Esophagus squamous epithelium (tissue), 5 donors: ENCODE measurements around the gene A3GALT2. TPM values are rescaled to one million over a fixed set of nuclear protein-coding genes. Genes with fewer than 3 reads are reported as not detected.

Experiments used
- DNase-seq: peaks from one replicate; lab custom pipeline; 2025; lab: John Stamatoyannopoulos, UW
- H3K27ac ChIP-seq, 4 donors: fragments of 200-600 bp; sonication (generic); one replicate each; pipeline ENCODE4 v1.5.1; 2016 to 2019; ENCODE audit warnings: mild to moderate bottlenecking in 1 of 4
- H3K27me3 ChIP-seq, 4 donors: fragments of 200-600 bp; sonication (generic); 1 replicate in 3 of 4; 2 replicates in 1 of 4; pipeline versions ENCODE4 v1.5.1 to v1.6.0; 2017 to 2021; ENCODE audit warnings: antibody characterized with exemption in 1 of 4
- H3K36me3 ChIP-seq, 3 donors: fragments of 200-600 bp; sonication (generic); one replicate each; pipeline ENCODE4 v1.5.1; 2016 to 2019
- H3K4me1 ChIP-seq, 3 donors: fragments of 200-600 bp; sonication (generic); one replicate each; pipeline ENCODE4 v1.5.1; 2017 to 2019
- H3K4me3 ChIP-seq, 4 donors: fragments of 200-600 bp; sonication (generic); 1 replicate in 3 of 4; 2 replicates in 1 of 4; pipeline ENCODE4 v1.5.1; 2016 to 2019; ENCODE audit warnings: mild to moderate bottlenecking in 2 of 4, moderate library complexity in 1 of 4
- H3K9me3 ChIP-seq, 3 donors: fragments of 200-600 bp; sonication (generic); one replicate each; pipeline ENCODE4 v1.5.1; 2016 to 2019
- CTCF ChIP-seq, 6 experiments: fragments of 450-650 bp in 4 of 6; fragments of 200-600 bp in 2 of 6; sonication (generic) in 2 of 6; IDR thresholded peaks; one replicate each; pipeline ENCODE4 v1.5.1; 2016 to 2019; ENCODE audit warnings: antibody characterized with exemption in 6 of 6, mild to moderate bottlenecking in 4 of 6, moderate library complexity in 4 of 6
- POLR2A ChIP-seq, 4 donors: fragments of 450-650 bp; IDR thresholded peaks; one replicate each; pipeline ENCODE4 v1.6.1; 2017; ENCODE audit warnings: antibody characterized with exemption in 4 of 4, mild to moderate bottlenecking in 4 of 4, moderate library complexity in 3 of 4
- WGBS, 2 donors: methylation state at CpG; one replicate each; pipeline ENCODE4 v1.1.5; 2018; 5-methylcytosine and 5-hydroxymethylcytosine counted together
- intact Hi-C: fragments of 100-400 bp; cut with DNase I; formaldehyde crosslinking; loops from one replicate; pipeline ENCODE4 v1.15.0; 2022
- total RNA-seq, 4 donors: library from RNA; depleted of rRNA; stranded (reverse); fragments of >200 nt; gene quantifications; one replicate each; pipeline ENCODE4 v1.1.0, GENCODE V29; 2016
- donor health status: DM: yes; HTN: yes; CAD: no.

The A3GALT2 gene
- total RNA-seq, 4 donors from 2014 or later: not detected

GRCh38 chr1:33334081-33334552 lies 13.2 kb upstream of the A3GALT2 start:
- H3K27ac ChIP-seq: peak overlapping the region; percentile 15 to 99 (median 81)
- intact Hi-C loops: no loop called here
- DNase-seq: no peak
- H3K27me3 ChIP-seq: no peaks in the 10 kb centered on the region
- H3K4me3 ChIP-seq: peak overlapping the region in 2 of 4 donors; percentile 0 to 27
- H3K36me3 ChIP-seq: peaks cover 27 to 57% (median 30%) of the 10 kb centered on the region in 3 donors
- H3K4me1 ChIP-seq: peaks cover 40 to 96% (median 74%) of the 10 kb centered on the region in 3 donors
- TF ChIP-seq POLR2A (IDR thresholded peaks at IDR 0.05) (peak in 2 of 4 donors; percentile 5 to 33), CTCF (IDR thresholded peaks at IDR 0.05) (no peak)
- 48 to 67% methylated on average over 9 to 16 of the region's 17 CpGs for WGBS, 2 donors
- no peaks in the 10 kb centered on the region for H3K9me3 ChIP-seq

GRCh38 chr1:33332881-33333280 lies 12.0 kb upstream of the A3GALT2 start:
- no peaks in the 10 kb centered on the region for H3K9me3 ChIP-seq
- intact Hi-C loops: no loop called here
- H3K27ac ChIP-seq: peak overlapping the region in 3 of 4 donors; percentile 73 to 99 (median 89)
- H3K4me1 ChIP-seq: peaks cover 27 to 96% (median 70%) of the 10 kb centered on the region in 3 donors
- TF ChIP-seq CTCF (IDR thresholded peaks at IDR 0.05): no peak
- no peak for TF ChIP-seq POLR2A (IDR thresholded peaks at IDR 0.05)
- H3K36me3 ChIP-seq: peaks cover 38 to 70% (median 42%) of the 10 kb centered on the region in 3 donors
- 52 to 83% methylated on average over 3 to 4 of the region's 5 CpGs for WGBS, 2 donors
- no peaks in the 10 kb centered on the region for H3K27me3 ChIP-seq
- DNase-seq: no peak
- no peak overlapping the region for H3K4me3 ChIP-seq

- Histone ChIP-seq H3K27me3 (no peaks in the 10 kb centered on the region), H3K4me3 (no peak overlapping the region), H3K9me3 (no peaks in the 10 kb centered on the region), H3K4me1 (peaks cover 27 to 96% (median 70%) of the 10 kb centered on the region in 3 donors), H3K27ac (peak overlapping the region; percentile 20 to 99 (median 81)), H3K36me3 (peaks cover 42 to 75% (median 43%) of the 10 kb centered on the region in 3 donors)
- WGBS, 2 donors: 69 to 74% methylated on average over 6 to 9 of the region's 10 CpGs
- no peak for TF ChIP-seq CTCF (IDR thresholded peaks at IDR 0.05)
- TF ChIP-seq POLR2A (IDR thresholded peaks at IDR 0.05): no peak
- DNase-seq: no peak
- intact Hi-C loops: no loop called here
Measured at GRCh38 chr1:33332357-33332789, 11.5 kb upstream of the A3GALT2 start.

GRCh38 chr1:33331444-33332356 lies 10.8 kb upstream of the A3GALT2 start:
- no peak for TF ChIP-seq POLR2A (IDR thresholded peaks at IDR 0.05)
- no peak for TF ChIP-seq CTCF (IDR thresholded peaks at IDR 0.05)
- Histone ChIP-seq H3K4me1 (peaks cover 26 to 96% (median 67%) of the 10 kb centered on the region in 3 donors), H3K9me3 (no peaks in the 10 kb centered on the region), H3K27ac (peak overlapping the region; percentile 20 to 99 (median 81)), H3K27me3 (no peaks in the 10 kb centered on the region), H3K36me3 (peaks cover 42 to 81% (median 49%) of the 10 kb centered on the region in 3 donors), H3K4me3 (no peak overlapping the region)
- no peak for DNase-seq
- intact Hi-C loops: no loop called here
- 54 to 64% methylated on average over 6 of the region's 10 CpGs for WGBS, 2 donors

- Histone ChIP-seq H3K9me3 (no peaks in the 10 kb centered on the region), H3K27ac (peak overlapping the region in 1 of 4 donors; percentile 40), H3K27me3 (no peaks in the 10 kb centered on the region), H3K36me3 (peaks cover 45 to 89% (median 54%) of the 10 kb centered on the region in 3 donors), H3K4me1 (peaks cover 22 to 96% (median 59%) of the 10 kb centered on the region in 3 donors), H3K4me3 (no peak overlapping the region)
- intact Hi-C loops: no loop called here
- no peak for DNase-seq
- no peak for TF ChIP-seq CTCF (IDR thresholded peaks at IDR 0.05)
- no peak for TF ChIP-seq POLR2A (IDR thresholded peaks at IDR 0.05)
- WGBS, 2 donors: 88% methylated on average over 6 of the region's 7 CpGs; no CpG with 5 or more reads in 1 of the 2 donors
Measured at GRCh38 chr1:33330906-33331305, 10.0 kb upstream of the A3GALT2 start.
